C4-2B (cell line): ENCODE results near the gene NLGN1.

Experiments
- ZFX ChIP-seq: fragments of 450-650 bp; IDR thresholded peaks from 2 replicates; pipeline ENCODE4 v1.6.1; 2017
- TF ChIP-seq, protein P1 (sequence below): fragments of 450-650 bp; conservative IDR thresholded peaks from 2 replicates; pipeline ENCODE4 v1.5.1; 2017; ENCODE audit warnings: mild to moderate bottlenecking

DNA sequence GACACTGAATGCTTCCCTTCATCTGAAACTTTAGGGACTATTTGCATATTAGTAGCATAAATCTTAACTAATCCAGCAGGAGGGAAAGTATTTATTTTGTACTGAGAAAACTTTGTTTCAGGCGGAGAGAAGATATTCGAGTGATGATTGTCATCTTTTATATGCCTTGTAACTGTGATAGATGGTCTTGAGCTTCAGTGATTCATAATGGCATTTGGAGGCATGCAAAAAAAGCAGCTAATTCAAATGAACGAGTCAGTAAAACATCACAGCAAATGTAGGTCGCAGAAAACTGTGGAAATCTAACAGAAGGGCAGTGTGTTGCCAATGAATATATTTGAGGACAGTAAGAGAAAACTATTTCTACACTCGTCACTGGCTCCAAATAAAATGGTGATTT lies 817.9 kb downstream of the NLGN1 start:
- TF ChIP-seq, protein P1, sequence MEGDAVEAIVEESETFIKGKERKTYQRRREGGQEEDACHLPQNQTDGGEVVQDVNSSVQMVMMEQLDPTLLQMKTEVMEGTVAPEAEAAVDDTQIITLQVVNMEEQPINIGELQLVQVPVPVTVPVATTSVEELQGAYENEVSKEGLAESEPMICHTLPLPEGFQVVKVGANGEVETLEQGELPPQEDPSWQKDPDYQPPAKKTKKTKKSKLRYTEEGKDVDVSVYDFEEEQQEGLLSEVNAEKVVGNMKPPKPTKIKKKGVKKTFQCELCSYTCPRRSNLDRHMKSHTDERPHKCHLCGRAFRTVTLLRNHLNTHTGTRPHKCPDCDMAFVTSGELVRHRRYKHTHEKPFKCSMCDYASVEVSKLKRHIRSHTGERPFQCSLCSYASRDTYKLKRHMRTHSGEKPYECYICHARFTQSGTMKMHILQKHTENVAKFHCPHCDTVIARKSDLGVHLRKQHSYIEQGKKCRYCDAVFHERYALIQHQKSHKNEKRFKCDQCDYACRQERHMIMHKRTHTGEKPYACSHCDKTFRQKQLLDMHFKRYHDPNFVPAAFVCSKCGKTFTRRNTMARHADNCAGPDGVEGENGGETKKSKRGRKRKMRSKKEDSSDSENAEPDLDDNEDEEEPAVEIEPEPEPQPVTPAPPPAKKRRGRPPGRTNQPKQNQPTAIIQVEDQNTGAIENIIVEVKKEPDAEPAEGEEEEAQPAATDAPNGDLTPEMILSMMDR: no peak
- no peak for TF ChIP-seq ZFX
